GM19397 (cell line): ENCODE measurements around the gene DGCR8.
A peak's percentile ranks its signal among the peaks of the same experiment; 100 is the strongest.

Experiments used
- ATAC-seq: cut with Tn5 transposase; IDR thresholded peaks from one replicate; pipeline ENCODE4 v1.9.1; 2021; ENCODE audit warnings: mild to moderate bottlenecking, moderate library complexity; ENCODE audit not compliant: unreplicated experiment

The DGCR8 gene

GRCh38 chr22:20107951-20108756 is 28.1 kb downstream of the DGCR8 start:
- no peak for ATAC-seq

DNA sequence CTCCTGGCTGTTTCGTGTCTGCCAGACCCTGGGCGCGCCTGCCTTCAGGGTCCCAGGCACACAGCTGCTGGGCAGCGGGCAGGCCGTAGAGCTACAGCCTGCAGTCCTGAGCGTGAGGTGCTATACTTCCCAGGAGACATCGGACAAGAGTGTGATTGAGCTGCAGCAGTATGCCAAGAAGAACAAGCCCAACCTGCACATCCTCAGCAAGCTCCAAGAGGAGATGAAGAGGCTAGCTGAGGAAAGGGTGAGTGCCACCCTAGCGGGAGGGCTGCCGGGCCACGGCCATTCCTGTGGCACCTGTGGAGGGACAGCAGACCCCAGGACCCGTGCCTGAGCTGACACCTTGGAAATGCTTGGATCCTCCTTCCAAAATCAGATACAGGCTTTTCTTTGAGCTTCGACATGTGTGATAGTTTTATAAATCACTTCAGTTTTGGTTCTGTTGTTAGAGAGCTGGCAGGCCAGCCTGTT is 28.8 kb downstream of the DGCR8 start:
- no peak for ATAC-seq

DNA sequence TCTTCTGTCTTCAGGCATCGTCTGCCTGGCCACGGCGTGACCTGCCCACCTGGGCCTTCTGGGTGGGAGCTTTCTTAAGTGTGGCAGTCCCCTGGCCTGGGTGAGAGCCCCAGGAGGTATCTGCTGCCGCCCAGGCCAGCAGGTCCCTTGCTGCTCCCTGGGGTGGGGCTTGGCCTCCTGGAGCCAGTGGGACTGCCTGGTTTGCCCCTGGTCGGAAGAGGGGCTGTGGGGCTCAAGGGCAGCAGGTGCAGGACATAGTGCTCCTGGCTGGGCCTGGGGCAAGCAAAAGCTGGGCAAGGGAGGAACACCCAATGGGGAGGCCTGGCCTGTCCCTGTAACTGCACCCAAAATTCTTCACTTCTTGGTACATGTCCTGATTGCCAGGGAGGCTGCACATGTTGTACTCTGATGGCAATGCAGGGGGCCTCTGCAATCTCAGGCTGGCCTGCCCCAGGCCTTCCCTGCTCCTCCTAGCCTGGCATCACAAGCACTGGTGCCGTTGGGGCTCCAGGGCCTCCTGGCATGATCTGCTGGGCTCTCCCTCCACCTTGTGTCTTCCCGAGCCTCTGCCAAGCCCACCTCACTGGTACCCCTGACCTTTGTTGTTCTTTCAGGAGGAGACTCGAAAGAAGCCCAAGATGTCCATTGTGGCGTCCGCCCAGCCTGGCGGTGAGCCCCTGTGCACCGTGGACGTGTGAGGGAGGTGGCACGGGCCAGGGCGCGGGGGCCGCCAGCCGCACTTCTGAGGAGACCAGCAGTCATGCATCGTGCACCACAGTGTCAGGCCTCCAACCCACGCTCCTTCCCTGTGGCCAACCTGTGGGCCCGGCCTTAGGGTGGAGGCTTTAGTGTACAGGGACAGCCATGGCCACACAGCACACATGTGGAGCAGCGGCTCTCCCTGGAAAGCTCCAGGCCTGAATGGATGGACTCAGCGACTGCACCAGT is 29.6 kb downstream of the DGCR8 start:
- no peak for ATAC-seq

GRCh38 chr22:20110359-20110985 is 30.4 kb downstream of the DGCR8 start:
- ATAC-seq, result no peak

DNA sequence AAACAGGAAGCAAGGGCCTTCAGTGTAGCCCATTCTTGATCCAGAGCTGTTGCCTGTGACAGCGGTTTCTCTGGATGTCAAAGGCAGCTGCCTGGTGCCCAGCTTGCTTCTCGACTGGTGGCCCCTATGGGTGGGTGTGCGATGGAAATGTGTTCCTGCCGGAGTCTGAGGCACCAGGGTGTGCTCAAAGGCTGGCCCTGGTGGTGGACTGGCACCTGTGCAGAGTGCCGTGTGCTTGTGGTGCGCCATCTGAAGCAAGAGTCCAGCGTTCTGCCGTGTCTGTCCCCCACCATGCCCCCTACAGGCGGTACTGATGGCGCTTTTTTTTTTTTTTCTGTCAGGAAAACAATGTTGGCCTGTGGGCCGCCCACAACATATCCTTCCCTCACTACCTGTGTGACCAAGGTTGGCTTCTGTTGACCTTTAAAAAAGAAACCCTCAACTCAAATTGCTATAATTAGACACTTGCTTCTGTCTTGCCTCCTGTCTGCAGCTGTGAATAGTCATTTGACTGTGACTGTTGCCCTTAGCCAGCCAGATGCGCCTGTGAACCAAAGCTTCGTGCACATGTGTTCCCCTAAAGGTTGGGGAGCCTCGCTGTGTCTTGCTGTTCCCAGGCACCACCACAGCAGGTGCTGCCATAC is 31.1 kb downstream of the DGCR8 start:
- ATAC-seq, result no peak

GRCh38 chr22:20111689-20112622 is 31.9 kb downstream of the DGCR8 start:
- ATAC-seq, result no peak

DNA sequence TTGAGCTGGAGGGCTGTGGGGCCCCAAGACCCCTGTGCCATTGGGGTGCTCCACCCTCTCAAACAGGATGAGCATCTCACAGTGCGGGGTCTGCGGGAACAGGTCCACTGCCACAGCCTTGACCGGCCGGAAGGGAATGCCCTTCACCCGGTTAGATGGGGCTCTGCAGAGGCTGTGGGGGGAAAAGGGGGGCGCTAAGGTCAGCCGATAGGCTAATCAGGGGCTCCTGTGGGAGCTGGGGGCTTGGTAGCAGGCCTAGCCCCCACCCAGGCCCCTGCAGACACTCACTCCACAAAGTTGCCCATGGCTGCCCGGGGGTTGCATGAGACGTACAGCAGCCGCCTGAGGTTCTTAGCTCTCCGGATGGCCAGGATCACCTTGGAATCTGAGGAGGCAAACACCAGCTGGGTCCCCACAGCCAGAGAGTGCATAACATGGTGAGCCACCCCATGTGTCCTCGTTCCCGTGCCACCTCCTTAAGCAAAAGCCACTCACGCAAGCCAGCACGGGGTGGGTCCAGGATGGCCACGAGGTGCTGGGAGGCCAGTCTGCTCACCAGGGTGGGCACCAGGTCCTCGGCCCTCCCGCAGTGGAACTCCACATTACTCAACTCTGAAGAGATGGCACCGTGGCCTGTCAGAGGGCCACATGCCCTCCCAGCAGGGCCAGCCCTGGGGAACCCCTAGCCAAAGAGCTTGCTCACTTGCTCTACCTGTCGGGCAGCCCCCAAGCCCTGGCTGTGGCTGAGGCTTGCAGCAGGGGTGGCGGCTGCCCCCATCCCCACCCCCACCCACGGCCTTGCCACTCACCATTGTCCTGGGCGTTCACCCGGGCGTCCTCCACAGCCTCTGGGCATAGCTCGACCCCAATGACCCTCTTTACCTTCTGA is 32.8 kb downstream of the DGCR8 start:
- ATAC-seq, result no peak

DNA sequence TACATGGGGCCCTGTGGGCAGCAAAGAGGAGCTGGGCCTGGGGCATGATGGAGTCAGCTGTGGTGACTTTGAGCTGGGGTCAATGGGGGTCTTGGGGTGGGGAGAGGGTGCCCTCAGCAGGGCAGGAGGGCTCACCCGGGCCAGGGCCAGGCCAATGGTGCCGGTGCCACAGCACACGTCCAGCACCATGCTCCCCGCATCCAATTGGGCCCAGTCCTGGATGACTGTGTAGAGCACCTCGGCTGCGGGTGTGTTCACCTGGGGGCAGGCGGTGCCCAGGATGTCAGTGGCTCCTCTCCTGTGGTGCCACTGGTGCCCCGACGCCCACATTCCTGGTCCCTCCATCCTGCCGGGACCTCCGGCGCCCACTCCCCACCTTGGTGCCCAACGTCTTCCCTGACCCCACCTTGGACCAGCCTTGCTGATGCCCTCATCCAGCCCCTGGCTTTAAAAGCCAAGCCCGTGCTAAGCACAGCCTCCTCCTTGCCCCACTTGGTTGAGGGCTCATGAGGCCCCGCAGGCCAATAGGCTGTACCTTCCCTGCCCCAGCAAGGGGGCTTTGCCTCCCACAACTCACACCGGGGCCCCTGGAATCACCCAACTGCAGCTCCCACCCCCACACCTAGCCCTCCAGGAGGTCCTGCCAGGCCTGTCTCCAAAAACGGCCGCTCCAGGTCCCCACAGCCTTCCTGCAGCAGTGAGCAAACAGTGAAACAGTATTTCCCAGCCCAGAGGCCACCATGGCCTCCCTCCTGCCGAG is 33.7 kb downstream of the DGCR8 start:
- ATAC-seq, result no peak

DNA sequence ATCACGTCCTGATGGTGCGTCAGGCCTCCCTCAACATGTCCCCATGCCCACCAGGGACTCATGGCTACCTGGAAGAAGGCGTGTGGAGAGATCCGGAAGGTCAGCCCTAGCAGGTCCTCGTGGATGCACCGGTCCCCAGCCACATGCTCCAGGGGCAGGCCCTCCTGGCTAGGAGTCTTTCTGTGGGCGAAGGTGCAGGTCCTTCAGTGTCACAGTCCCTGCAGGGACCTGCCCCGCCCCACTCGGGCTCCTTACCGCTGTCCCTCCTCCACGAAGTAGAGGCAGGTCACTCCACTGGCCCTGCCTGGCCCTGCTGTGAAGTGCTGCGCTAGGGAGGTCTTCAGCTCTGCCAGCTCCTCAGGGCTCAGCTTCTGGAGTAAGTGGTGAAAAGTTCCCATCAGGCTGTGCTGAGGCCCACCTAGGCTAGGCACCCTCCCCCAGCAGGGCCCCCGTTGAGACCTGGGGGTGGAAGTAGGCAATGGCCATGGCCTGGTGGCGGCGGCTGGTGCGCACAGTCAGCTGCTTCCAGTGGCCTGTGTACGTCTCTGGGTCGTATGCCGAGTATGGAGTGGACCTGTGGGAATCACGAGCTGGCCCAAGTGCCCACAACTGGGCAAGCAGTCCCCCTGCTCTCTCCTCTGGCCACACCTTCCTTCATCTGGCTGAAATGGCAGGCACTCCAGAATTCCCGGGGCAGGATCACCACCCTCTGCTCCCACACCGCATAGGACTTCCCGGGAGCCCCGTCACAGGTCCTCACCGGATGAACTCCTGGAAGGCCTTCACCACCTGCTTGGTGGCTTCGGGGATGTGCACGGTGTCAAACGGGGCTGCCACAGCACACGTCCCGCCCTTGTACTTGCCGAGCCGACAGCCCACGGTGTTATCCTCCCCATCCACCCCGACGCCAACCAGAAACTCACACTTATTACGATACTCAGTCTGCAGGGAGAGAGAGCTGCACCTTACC is 34.8 kb downstream of the DGCR8 start:
- no peak for ATAC-seq

DNA sequence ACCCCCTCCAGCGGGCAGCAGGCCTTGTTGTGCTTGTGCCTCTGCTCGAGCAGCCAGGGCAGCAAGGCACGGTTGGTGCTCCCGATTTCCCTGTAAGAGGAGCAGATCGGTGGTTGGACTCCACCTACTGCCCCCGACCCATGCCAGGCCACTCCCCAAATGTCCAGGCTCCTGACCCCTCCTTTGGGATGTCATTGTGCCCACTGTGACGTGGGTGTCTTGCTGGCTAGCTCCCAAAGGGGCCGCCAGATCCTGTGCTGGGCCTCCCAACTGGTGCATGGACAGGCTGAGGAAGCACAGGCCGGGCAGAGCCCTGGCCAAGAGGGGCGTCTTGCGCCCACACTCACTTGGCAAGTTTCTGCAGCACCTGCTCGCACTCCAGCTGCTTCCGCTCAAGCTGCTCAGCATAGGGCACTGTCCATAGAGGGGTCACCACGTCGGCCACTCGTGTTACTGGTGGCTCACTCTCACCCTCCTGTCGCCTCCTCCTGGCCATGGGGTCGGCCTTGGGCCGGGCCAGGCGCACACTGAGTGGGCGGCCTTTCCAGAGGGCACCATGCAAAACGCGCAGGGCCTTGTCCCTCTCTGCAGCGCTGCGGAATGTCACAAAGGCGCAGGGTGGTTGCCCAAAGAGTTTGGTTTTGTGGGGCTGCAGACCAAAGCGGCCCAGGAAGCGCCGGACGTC is 35.8 kb downstream of the DGCR8 start, which contains the start of gene RANBP1:
Gene RANBP1 (plus strand): TSS at position 414 of the 685 bp plus-strand sequence. CDS start 81 bp downstream, at position 495.
- ATAC-seq, result no peak

GRCh38 chr22:20116376-20116950 is 36.4 kb downstream of the DGCR8 start:
- ATAC-seq, result no peak

GRCh38 chr22:20116951-20117632 is 37.1 kb downstream of the DGCR8 start, which contains the start of gene TRMT2A:
Gene TRMT2A (minus strand): TSS chr22:20117226. CDS start chr22:20116906, 320 bp downstream.
- peak; percentile 76 for ATAC-seq

DNA sequence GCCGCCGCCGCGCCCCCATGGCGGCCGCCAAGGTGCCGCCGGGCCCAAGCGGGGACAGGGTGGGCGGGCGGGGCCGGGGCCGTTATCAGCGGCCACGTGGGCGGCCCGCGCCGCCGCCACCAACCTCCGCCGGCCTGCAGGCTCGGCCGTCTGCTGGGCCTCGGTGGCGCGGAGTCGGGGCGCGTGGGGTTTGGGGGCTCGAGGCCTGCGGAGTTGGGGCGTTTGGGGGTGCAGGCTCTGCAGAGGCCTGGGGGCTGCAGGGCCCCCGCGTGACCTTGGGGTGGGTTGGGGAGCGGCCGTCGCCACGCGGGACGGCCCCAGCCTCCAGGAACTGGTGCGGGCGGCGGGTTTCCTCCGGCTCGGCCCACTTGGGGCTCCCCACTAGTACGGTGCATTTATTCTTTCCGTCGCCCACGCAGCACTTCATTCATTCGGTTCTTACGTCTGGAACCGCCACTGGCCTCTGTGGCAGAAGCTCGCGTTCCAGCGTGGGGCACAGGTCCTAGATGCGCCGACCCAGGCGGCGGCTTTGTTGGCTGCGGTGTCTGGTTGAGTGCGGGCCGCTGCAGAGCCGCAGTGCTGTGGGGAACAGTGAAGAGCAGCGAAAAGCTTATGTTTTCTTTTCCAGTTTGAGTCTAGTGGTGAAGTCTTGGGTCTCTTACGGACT is 37.7 kb downstream of the DGCR8 start:
- peak; percentile 19 for ATAC-seq

DNA sequence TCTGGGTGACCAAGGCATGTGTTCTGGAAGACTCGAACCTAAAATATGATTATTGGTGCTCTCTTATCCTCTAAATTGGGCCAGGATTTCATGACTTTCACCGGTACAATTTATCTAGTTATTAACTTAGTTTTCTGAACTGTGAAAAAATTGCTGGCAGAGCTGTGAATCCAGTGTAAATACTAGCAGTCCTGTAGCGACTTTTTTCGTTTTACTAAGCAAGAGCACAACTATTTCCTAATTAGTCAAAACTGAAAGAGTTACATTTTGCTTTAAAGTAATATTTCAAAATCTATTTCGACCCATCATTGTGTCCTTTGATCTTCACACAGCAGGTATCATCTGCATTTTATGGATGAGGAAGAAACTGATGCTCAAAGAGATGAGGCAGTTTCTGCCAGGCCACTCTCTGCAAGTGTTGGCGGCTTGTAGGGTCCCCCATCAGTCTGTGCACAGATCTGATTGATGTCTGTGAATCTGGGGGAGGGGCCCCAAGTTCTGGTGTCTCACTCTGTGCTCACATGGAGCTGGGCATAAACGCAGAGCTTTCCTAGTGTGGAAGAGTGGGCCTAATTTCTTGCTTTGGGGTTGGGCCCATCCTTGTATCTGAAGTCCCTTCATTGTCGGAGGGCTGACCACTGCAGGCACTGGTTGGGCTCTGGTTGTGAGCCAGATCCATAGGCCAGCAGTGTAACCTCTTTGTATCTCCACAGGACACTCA is 38.4 kb downstream of the DGCR8 start:
- no peak for ATAC-seq
